Posterior cingulate gyrus (tissue), 11 donors: ENCODE measurements around the gene BTG2.

Experiments used
- DNase-seq, 10 donors: peaks; one replicate each; pipeline versions ENCODE4 v3.0.0 to v3.0.0-alpha.2; 2020 to 2021; ENCODE audit warnings: mixed read lengths in 3 of 10
- intact Hi-C: fragments of 100-400 bp; cut with DNase I; formaldehyde crosslinking; loops from one replicate; pipeline ENCODE4 v1.15.1; 2023

Gene BTG2

GRCh38 chr1:203327684-203328457 is 22.6 kb downstream of the BTG2 start:
- intact Hi-C loops = loop anchor here (1.0 to 2.0 kb wide), 2 partner anchors 22 to 55 kb away; no protein-coding TSS in a partner anchor
- DNase-seq = peak in 9 of 10 donors; percentile 43 to 96 (median 66)

GRCh38 chr1:203328714-203329122 is 23.4 kb downstream of the BTG2 start:
- intact Hi-C loops = loop anchor here (2.0 kb wide), 1 partner anchor 56 kb away; no protein-coding TSS in a partner anchor
- DNase-seq = no peak

GRCh38 chr1:203331224-203331623 is 25.9 kb downstream of the BTG2 start:
- intact Hi-C loops = no loop called here
- no peak for DNase-seq

- intact Hi-C loops = no loop called here
- peak in 1 of 10 donors; percentile 28 for DNase-seq
These were observed 30.2 kb downstream of the BTG2 start for GRCh38 chr1:203335503-203335902.

GRCh38 chr1:203336097-203336496 is 30.8 kb downstream of the BTG2 start:
- intact Hi-C loops = no loop called here
- no peak for DNase-seq

- peak in 8 of 10 donors; percentile 47 to 94 (median 69) for DNase-seq
- intact Hi-C loops = loop anchor here (1.0 kb wide), 1 partner anchor 65 kb away; no protein-coding TSS in a partner anchor
These were observed 33.2 kb downstream of the BTG2 start for GRCh38 chr1:203338335-203339036.

GRCh38 chr1:203340112-203340790 is 34.9 kb downstream of the BTG2 start:
- DNase-seq = peak; percentile 39 to 95 (median 72)
- intact Hi-C loops = loop anchor here (1.0 kb wide), 2 partner anchors 101 to 147 kb away; no protein-coding TSS in a partner anchor

- intact Hi-C loops = no loop called here
- peak in 6 of 10 donors; percentile 43 to 89 (median 60) for DNase-seq
These were observed 37.0 kb downstream of the BTG2 start for GRCh38 chr1:203342192-203342940.

GRCh38 chr1:203343956-203344754 is 38.8 kb downstream of the BTG2 start:
- DNase-seq = no peak
- intact Hi-C loops = no loop called here

GRCh38 chr1:203346060-203346768 is 40.9 kb downstream of the BTG2 start:
- intact Hi-C loops = loop anchor here (5.0 kb wide), 1 partner anchor 356 kb away; no protein-coding TSS in a partner anchor
- DNase-seq = no peak

- DNase-seq = no peak
- intact Hi-C loops = loop anchor here (5.0 kb wide), 1 partner anchor 356 kb away; no protein-coding TSS in a partner anchor
These were observed 41.4 kb downstream of the BTG2 start for GRCh38 chr1:203346769-203347102.

GRCh38 chr1:203349166-203349565 is 43.8 kb downstream of the BTG2 start:
- DNase-seq = no peak
- intact Hi-C loops = loop anchor here (5.0 kb wide), 1 partner anchor 353 kb away; no protein-coding TSS in a partner anchor

- peak; percentile 23 to 91 (median 53) for DNase-seq
- intact Hi-C loops = loop anchor here (5.0 kb wide), 1 partner anchor 352 kb away; no protein-coding TSS in a partner anchor
These were observed 44.6 kb downstream of the BTG2 start for GRCh38 chr1:203349773-203350524.

- intact Hi-C loops = no loop called here
- DNase-seq = no peak
These were observed 45.8 kb downstream of the BTG2 start, which contains the start of gene FMOD for GRCh38 chr1:203351037-203351625. TSS of gene FMOD (minus strand) at chr1:203351122. CDS start at chr1:203348270, 2,852 bp downstream.

GRCh38 chr1:203353486-203353885 is 48.2 kb downstream of the BTG2 start:
- intact Hi-C loops = no loop called here
- DNase-seq = no peak

GRCh38 chr1:203354246-203354645 is 48.9 kb downstream of the BTG2 start:
- intact Hi-C loops = no loop called here
- no peak for DNase-seq

GRCh38 chr1:203359010-203359571 is 53.8 kb downstream of the BTG2 start:
- intact Hi-C loops = no loop called here

More at GRCh38 chr1:203359010-203359571, 53.8 kb downstream of the BTG2 start:
- no peak for DNase-seq
